HG02885 (cell line): ENCODE results near the gene ZSCAN21.

Experiments
- ATAC-seq: cut with Tn5 transposase; IDR thresholded peaks from one replicate; pipeline ENCODE4 v1.9.1; 2021; ENCODE audit warnings: mild to moderate bottlenecking; ENCODE audit not compliant: unreplicated experiment, poor library complexity

ZSCAN21 gene

DNA sequence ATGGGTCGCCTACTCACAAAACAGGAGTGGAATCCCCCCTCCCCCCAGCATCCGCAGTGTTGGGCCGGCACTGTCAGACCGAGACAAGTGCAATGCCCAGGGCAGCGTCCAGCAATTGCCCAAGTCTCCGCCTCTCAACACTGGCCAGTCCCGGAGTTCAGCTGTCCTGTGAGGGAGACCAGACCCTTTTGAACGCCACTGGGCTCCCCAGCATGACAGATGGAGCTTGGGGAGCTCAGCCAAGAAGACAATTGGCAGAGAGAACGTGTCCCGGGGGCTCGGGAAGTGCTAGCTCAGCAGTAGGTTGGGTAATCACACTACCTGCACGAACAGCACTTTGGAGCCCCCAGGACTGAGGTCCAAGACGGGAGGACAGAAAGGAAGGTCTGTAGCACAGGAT is 43.9 kb downstream of the ZSCAN21 start:
- no peak for ATAC-seq

GRCh38 chr7:100093925-100094486 is 44.4 kb downstream of the ZSCAN21 start:
- no peak for ATAC-seq

DNA sequence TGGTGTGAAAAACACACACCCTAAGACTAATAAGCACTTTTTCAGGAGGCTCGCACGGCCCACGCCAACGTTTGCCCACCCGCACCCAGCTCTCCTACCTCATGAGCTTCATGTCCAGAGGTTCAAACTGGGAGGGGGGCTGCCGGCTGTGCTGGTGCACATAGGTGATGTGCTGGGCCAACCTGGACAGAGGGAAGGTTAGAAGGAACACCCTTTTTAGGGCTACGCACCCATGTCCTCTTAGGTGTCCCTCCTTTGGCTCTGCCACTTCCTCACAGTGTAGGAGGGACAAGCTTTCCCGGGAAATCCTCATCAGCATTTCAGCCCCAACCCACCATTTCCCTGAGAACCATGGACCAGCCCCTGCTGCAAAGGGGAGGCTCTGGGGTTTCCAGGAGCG is 45.7 kb downstream of the ZSCAN21 start:
- ATAC-seq = no peak

GRCh38 chr7:100095704-100096103 is 46.1 kb downstream of the ZSCAN21 start:
- ATAC-seq = no peak

- no peak for ATAC-seq
Measured at GRCh38 chr7:100098913-100099312, 49.3 kb downstream of the ZSCAN21 start.

DNA sequence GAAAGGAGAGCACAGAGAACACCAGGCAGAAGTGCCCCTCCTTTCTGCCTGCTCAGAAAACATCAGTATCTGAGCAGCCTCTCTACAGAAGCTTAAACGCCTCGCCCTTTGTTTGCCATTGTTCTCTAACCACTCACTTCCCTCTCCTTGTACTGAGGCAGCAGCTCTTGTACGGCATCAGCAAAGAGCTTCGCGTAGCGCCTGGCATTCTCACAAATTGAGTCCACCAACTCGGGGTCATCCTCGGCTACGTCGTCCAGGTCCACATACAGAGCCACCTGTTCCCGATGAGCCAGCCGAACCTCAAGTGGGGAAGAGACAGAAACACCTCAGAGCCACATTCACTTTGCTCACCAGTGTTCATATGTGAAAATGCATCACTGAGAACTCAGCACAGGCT is 49.9 kb downstream of the ZSCAN21 start:
- no peak for ATAC-seq

DNA sequence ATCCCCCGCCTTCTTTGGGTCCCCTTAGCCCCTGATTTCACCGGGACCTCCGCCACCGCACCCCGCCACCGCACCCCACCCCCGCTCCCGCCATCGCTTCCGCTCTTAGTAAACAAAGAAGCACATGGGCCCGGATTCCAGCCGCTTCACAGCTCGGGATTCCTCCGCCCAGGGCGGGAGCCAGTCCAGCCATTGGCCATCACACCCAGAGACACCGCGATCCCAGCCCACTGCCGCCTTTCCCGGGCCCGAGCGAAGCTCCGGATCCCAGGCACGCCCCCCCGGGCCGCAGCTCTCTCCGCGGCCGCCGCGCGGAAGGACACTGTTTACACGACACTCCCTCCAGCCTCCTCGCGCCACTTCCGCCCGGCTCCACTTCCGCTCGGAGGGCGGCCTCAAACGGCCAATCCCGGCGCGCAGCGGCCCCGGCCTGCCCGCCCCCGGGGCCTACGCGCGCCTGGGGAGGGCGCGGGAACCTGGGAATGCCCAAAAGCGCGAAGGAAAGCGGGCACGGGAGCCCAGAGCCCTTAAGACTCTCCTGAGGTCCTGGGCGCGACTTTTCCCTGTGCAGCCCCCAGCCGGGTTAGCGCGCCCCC is 50.9 kb downstream of the ZSCAN21 start:
- peak; percentile 72 for ATAC-seq

GRCh38 chr7:100101016-100101862 is 51.7 kb downstream of the ZSCAN21 start, which contains the start of the genes AP4M1 and MCM7:
TSS of gene AP4M1 (plus strand) at chr7:100101643. CDS start at chr7:100101715, 72 bp downstream.
TSS of gene MCM7 (minus strand) at chr7:100101397. CDS start at chr7:100101294, 103 bp downstream.
- ATAC-seq = peak; percentile 87

DNA sequence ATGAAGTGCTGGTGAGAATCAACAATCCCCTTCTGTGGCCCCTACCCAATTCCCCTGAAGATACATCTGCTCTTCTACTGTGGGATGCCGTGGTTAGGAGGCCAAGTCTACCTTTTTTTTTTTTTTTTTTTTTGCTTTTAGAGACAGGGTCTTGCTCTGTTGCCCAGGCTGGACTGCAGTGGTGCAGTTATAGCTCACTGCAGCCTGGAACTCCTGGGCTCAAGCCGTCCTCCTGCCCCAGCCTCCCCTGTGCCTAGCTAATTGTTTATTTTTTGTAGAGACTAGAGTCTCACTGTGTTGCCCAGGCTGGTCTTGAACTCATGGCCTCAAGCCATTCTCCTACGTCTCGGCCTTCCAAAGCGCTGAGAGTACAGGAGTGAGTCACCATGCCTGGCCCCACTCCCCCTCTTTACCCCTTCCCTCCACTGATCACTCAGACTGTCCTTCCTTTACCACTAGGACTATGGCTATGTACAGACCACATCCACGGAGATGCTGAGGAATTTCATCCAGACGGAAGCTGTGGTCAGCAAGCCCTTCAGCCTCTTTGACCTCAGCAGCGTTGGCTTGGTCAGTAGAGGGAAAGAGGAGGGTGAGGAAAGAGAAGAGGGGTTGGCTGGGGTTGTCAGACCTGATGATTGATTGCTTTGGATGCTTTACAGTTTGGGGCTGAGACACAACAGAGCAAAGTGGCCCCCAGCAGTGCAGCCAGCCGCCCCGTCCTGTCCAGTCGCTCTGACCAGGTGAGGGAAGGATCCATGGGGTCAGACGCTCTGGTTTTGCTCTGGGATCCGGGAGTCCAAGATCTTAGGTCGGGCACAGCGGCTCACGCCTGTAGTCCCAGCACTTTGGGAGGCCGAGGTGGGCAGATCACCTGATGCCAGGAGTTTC is 53.6 kb downstream of the ZSCAN21 start:
- ATAC-seq = no peak

DNA sequence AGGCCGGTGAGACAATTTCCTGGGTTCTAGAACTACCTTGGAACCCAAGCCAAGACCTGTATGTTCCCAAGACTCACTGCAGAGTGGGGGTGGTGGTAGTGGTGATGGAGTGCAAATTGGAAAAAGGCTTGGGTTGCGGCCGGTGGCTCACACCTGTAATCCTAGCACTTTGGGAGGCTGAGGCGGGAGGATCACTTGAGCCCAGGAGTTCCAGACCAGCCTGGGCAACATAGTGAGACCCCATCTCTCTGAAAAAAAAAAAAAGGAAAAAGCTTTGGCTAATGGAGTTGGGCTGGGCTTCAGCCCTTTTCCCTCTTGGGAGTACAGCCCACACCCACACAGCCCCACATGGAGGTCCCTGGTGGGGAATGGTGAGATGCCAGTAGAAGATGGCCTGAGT is 56.0 kb downstream of the ZSCAN21 start:
- ATAC-seq = no peak

GRCh38 chr7:100106633-100107032 is 57.1 kb downstream of the ZSCAN21 start:
- ATAC-seq = no peak

DNA sequence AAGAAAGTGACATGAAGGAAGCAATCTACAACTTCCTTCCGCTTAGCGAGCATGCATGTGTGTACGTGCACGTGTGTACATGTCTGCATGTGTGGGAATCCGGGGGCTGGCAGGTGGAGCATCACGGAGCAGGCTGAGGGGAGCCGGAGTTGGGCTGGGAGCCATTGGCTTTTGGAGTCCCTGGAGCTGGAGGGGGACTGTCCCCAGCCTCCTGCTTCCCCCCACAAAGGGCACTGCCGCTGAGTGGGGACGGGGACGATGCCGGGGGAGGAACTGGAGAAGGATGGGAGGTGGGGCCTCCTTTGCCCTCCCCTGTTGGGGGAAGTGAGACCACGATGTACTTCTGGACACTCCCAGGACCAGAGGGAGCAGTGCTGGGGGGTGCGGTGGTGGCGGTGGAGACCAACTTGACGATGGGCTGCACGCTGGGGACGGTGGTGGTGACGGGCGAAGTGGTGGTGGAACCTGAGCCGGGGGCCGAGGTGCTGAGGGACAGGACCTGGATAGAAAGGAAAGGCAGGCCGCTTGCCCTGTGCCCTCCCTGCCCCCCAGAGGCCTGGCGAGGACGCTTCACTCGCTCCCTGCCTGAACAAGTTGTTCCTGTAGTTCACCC is 57.7 kb downstream of the ZSCAN21 start:
- no peak for ATAC-seq

DNA sequence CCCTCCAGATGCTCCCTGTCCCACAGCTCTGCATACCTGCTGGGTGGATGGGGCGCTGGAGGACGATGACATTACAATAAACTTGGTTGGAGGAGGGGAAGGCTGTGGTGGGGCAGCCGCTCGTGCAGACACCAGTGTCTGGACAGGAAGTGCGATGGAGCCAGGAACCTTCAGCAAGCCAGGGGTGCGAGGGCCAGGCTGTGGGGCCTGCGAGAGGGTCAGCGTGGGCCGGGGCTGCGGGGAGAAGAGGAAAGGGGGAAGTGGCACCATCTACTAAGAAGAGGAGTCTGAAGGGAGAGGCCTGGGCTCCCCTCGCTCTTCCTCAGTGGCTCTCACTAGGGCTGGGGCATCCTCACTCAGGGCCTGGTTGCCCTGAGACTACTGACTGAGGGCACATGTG is 58.3 kb downstream of the ZSCAN21 start:
- no peak for ATAC-seq

- ATAC-seq = no peak
Measured at GRCh38 chr7:100109521-100110163, 60.1 kb downstream of the ZSCAN21 start.

GRCh38 chr7:100111156-100111555 is 61.6 kb downstream of the ZSCAN21 start:
- no peak for ATAC-seq

GRCh38 chr7:100111914-100112313 is 62.3 kb downstream of the ZSCAN21 start:
- no peak for ATAC-seq
